Glutamatergic neuron (in vitro differentiated cells): ENCODE data around the gene TSHZ2. TPM values are rescaled to one million over a fixed set of nuclear protein-coding genes. Genes with fewer than 3 reads are reported as not detected.

Experiments
- DNase-seq: peaks from one replicate; pipeline ENCODE4 v3.0.0; 2022
- H3K27ac Mint-ChIP-seq: one replicate; pipeline ENCODE4 v1.8.0; 2020; ENCODE audit warnings: mild to moderate bottlenecking, mixed read lengths, inconsistent platforms; ENCODE audit not compliant: unreplicated experiment
- H3K27me3 Mint-ChIP-seq: one replicate; pipeline ENCODE4 v1.8.0; 2020; ENCODE audit warnings: mild to moderate bottlenecking, moderate library complexity, mixed read lengths, inconsistent platforms; ENCODE audit not compliant: unreplicated experiment
- H3K36me3 Mint-ChIP-seq: one replicate; pipeline ENCODE4 v1.8.0; 2020; ENCODE audit warnings: mild to moderate bottlenecking, mixed read lengths, inconsistent platforms; ENCODE audit not compliant: unreplicated experiment
- H3K4me1 Mint-ChIP-seq: one replicate; pipeline ENCODE4 v1.8.0; 2020; ENCODE audit warnings: mild to moderate bottlenecking, low read depth, mixed read lengths, inconsistent platforms; ENCODE audit not compliant: unreplicated experiment
- H3K4me3 Mint-ChIP-seq: one replicate; pipeline ENCODE4 v1.8.0; 2020; ENCODE audit warnings: mild to moderate bottlenecking, mixed read lengths, inconsistent platforms; ENCODE audit not compliant: unreplicated experiment
- H3K9me3 Mint-ChIP-seq: one replicate; pipeline ENCODE4 v1.8.0; 2020; ENCODE audit warnings: mild to moderate bottlenecking, moderate library complexity, mixed read lengths, inconsistent platforms; ENCODE audit not compliant: unreplicated experiment
- total RNA-seq: library from RNA; stranded (reverse); fragmentation: NEBNext Ultra II Directional; extraction: Animal tissue kit (Norgen Biotek cat#: 25700); gene quantifications from one replicate; pipeline ENCODE4 v1.2.1, GENCODE V29; 2021; ENCODE audit not compliant: unreplicated experiment
- TF ChIP-seq, protein P1 (sequence below): fragments of 200-600 bp; sonication (generic); IDR thresholded peaks from one replicate; pipeline ENCODE4 v1.5.0; 2021; ENCODE audit not compliant: partially characterized antibody, unreplicated experiment

TSHZ2 gene
- total RNA-seq, 1 donor from 2014 or later, result 10.0 TPM

DNA sequence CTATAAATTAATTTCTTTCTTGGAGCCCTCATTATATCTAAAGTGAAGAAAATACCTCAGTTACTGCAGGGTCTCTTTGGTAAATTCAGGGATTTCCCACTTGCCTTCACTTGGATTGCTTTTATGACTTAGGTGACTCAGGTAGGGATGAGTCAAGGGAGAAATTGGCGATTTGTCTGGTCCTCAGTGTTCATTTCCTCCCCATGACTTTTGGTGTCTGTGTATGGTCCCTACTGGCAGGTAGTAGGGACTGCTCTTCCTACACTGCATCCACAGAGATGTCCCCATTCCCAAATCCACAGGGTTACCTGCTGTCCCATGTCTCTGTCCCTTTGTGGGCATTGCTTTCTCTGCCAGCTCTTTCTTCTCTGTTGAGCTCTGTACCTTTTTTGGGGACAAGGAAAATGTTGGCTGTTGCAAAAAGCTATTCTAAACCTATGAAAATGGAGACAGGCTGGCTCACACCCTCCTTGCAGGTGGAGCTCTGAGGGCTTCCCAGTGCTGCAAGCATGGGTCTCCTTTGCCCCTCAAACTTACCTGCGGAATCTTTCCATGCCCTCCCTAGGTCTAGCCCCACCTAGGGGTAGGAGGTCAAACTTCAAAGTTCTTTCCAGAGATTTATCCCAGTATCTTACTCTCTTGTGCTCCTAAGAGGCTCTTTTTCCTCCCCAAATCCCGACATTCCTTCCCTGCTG, 409.6 kb downstream of the TSHZ2 start:
- DNase-seq, result no peak
- TF ChIP-seq, protein P1, sequence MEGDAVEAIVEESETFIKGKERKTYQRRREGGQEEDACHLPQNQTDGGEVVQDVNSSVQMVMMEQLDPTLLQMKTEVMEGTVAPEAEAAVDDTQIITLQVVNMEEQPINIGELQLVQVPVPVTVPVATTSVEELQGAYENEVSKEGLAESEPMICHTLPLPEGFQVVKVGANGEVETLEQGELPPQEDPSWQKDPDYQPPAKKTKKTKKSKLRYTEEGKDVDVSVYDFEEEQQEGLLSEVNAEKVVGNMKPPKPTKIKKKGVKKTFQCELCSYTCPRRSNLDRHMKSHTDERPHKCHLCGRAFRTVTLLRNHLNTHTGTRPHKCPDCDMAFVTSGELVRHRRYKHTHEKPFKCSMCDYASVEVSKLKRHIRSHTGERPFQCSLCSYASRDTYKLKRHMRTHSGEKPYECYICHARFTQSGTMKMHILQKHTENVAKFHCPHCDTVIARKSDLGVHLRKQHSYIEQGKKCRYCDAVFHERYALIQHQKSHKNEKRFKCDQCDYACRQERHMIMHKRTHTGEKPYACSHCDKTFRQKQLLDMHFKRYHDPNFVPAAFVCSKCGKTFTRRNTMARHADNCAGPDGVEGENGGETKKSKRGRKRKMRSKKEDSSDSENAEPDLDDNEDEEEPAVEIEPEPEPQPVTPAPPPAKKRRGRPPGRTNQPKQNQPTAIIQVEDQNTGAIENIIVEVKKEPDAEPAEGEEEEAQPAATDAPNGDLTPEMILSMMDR, result peak; percentile 24
- Mint-ChIP-seq H3K9me3 (no peaks in the 10 kb centered on the region), H3K4me3 (no peak overlapping the region), H3K36me3 (no peaks in the 10 kb centered on the region), H3K4me1 (no peaks in the 10 kb centered on the region), H3K27ac (no peak overlapping the region), H3K27me3 (no peaks in the 10 kb centered on the region)

DNA sequence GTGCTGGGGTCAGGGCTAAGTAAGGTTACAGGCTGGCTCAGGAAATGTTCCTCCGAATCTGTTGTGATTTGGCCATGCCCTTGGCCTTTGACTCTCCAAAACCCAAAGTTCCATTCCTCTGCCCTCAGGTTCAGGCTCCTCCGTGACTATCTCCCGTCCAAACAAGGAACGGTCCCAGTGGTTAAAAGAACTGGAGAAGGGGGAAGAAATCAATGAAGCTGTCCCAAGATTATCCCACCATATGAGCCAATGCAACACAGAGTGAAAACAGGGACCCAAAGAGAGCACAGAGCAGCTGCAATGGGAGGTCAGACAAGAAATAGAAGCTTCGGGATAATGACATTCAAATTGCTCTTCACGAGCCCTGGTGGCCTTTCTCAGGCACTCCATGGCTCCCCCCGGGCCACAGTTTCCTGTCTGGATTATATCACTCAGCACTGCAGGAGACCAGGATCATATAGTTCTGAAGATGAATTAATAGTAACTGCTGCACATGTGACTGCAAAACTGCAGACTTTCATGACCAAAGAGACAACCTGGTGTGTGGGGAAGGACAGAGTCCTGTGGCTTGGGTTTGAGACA, 410.2 kb downstream of the TSHZ2 start:
- H3K9me3 Mint-ChIP-seq, result no peaks in the 10 kb centered on the region
- TF ChIP-seq, protein P1, result no peak

DNA sequence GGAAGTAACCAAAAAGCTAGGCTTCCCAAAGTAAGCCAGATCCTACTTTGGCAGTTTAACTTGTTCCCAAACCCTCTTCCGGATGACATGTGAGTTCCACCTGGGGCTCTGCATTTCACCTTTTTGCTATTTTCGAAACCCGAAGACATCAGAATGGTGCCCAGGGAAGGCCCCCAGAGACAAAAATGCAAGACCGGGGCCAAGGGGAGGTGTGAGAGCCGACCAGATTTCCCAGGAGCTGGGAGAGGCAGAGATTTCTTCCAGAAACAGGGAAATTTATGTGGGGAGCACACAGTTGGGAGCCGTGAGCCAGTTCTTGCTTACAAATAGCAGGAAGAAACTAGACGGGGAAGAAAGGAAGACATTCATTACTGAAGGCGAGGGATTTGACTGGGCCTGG, 411.8 kb downstream of the TSHZ2 start:
- Mint-ChIP-seq H3K9me3 (no peaks in the 10 kb centered on the region), H3K27me3 (no peaks in the 10 kb centered on the region), H3K4me3 (no peak overlapping the region), H3K36me3 (no peaks in the 10 kb centered on the region), H3K4me1 (no peaks in the 10 kb centered on the region), H3K27ac (no peak overlapping the region)
- TF ChIP-seq, protein P1, result no peak
- no peak for DNase-seq

More for the DNA sequence above, 410.2 kb downstream of the TSHZ2 start:
- no peak for DNase-seq
- H3K4me3 Mint-ChIP-seq, result no peak overlapping the region
- H3K36me3 Mint-ChIP-seq, result no peaks in the 10 kb centered on the region
- no peaks in the 10 kb centered on the region for H3K4me1 Mint-ChIP-seq
- no peaks in the 10 kb centered on the region for H3K27me3 Mint-ChIP-seq
- no peak overlapping the region for H3K27ac Mint-ChIP-seq

DNA sequence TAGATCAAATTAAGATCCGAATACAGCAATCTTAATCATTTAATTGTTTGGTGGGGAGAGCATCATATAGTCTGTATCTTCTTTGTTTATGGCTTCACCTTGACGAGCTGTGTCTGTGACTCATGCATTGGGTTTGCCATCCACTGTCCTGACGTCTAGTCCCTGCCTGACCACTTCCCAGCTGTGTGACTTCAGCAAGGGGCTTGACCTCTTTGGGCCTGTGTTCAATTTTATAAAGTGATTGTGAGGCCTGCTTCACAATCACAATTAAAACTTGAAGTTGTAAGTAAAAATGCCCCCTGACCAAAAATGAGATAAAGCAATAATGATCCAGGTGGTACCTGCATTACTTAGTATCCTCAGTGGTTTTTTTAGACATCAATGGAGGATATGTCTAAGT, 412.2 kb downstream of the TSHZ2 start:
- Mint-ChIP-seq H3K27me3 (no peaks in the 10 kb centered on the region), H3K4me3 (no peak overlapping the region), H3K36me3 (no peaks in the 10 kb centered on the region), H3K27ac (no peak overlapping the region), H3K9me3 (no peaks in the 10 kb centered on the region), H3K4me1 (no peaks in the 10 kb centered on the region)
- TF ChIP-seq, protein P1, result no peak
- DNase-seq, result no peak

DNA sequence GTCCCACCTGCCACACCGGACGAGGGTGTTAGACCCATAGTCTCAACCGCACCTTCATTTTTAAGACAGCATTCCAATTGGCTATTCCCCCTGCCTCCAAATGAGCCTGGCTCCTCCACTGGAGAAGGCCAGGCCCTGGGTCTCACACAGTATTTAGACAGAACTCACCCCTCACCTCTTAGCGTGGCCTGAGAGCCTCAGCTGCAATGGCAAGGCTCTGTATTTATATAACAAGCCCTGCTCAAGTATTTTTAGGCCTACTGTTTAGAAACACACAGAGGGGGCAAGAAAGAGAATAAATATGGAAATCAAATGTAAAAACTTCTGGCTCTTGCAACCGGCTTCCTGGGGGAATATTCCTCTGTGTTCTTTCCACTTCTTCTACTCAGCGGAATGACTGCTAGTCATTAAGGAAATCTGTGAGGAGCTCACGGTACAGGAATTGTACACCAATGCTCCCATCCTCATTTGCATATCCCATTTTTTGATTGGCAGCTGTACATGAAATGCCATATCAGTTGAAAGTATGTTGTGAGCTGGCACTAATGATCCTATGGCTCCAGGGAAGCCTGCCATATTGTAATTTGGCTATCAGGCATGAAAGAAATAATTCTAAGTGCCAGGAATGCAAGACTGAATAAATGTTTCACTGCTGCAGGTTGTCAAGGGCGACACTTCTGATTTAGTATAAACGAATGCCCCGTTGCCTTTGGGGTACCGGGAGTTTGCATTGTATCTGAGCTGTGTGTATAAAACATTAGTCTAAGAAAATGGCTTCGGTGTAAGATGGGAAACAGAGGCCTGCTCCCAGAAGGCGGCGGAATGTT, 414.0 kb downstream of the TSHZ2 start:
- no peak for DNase-seq
- Mint-ChIP-seq H3K27me3 (no peaks in the 10 kb centered on the region), H3K9me3 (no peaks in the 10 kb centered on the region), H3K36me3 (no peaks in the 10 kb centered on the region), H3K27ac (no peak overlapping the region), H3K4me3 (no peak overlapping the region), H3K4me1 (no peaks in the 10 kb centered on the region)
- TF ChIP-seq, protein P1, result no peak
